ENCODE data around the gene ADAMTS12.
"Not testable (repeated sequence)": the region's sequence is repeated elsewhere in the genome, so short reads cannot be mapped to it uniquely, and the experiment has no call there.

Gene ADAMTS12

GRCh38 chr5:33931136-33931535 lies 39.3 kb upstream of the ADAMTS12 start:
- H3K27ac ChIP-seq (ENCODE audit: low read length), result peak overlapping the region; percentile 33
- peaks cover 11% of the 10 kb centered on the region for H3K27me3 ChIP-seq (ENCODE audit: insufficient read depth, low read length)
- H3K36me3 ChIP-seq (ENCODE audit: insufficient read depth, low read depth, low read length), result no peaks in the 10 kb centered on the region
- no peaks in the 10 kb centered on the region for H3K9me3 ChIP-seq (ENCODE audit: insufficient read depth, low read depth, low read length)
- no peak overlapping the region for H3K4me3 ChIP-seq (ENCODE audit: low read length)
- peak overlapping the region; percentile 31; the same call in 1 of the 2 replicates for H3K9ac ChIP-seq (ENCODE audit: low read depth, low read length)
- H3K4me1 ChIP-seq (ENCODE audit: insufficient read depth, low read length), result peaks cover 35% of the 10 kb centered on the region

DNA sequence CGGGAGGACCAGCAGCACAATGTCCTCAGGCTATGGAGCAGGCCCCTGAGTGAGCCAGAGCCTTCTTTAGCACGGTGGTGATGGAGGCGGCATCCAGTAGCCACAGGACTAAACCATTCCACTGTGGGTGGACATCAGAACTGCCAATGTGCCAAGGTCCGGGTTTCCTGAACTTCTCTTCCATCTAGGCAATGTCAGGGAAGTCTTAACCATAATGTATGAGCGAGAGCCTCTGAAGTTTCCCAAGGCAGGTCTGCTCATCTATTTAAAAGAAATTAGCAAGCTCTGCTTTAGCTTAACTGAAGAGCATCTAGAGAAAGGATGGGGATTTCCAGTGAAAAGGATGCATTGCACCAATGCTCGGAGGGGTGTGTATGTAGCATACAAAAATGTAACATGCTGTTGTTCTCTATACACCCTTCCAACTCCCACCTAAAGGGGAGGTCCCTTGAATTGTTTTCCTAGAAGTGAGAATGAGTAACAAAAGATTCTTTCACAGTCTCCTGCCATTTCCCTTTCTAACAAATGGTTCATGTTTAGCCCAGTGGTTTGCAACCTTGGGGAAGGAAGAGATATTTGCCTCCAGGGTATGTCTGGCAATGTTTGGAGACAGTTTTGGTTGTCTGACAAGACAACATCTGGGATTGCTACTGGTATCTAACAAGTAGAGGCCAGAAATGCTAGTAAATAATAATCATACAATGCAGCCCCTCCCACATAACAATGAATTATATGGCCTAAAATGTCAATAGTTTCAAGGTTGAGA lies 38.3 kb upstream of the ADAMTS12 start:
- Histone ChIP-seq H3K27me3 (ENCODE audit: insufficient read depth, low read length) (peaks cover under 1% of the 10 kb centered on the region; the same call in 1 of the 2 replicates), H3K4me3 (ENCODE audit: low read length) (no peak overlapping the region)

GRCh38 chr5:33928283-33928682 lies 36.5 kb upstream of the ADAMTS12 start:
- Histone ChIP-seq H3K27me3 (ENCODE audit: insufficient read depth, low read length) (no peaks in the 10 kb centered on the region), H3K27ac (ENCODE audit: low read length) (no peak overlapping the region), H3K36me3 (ENCODE audit: insufficient read depth, low read depth, low read length) (no peaks in the 10 kb centered on the region), H3K4me3 (ENCODE audit: low read length) (peak overlapping the region; percentile 0; the same call in 1 of the 2 replicates), H3K9ac (ENCODE audit: low read depth, low read length) (no peak overlapping the region), H3K9me3 (ENCODE audit: insufficient read depth, low read depth, low read length) (no peaks in the 10 kb centered on the region), H3K4me1 (ENCODE audit: insufficient read depth, low read length) (peaks cover 35% of the 10 kb centered on the region)

More for the DNA sequence above, 38.3 kb upstream of the ADAMTS12 start:
- peaks cover 35% of the 10 kb centered on the region for H3K4me1 ChIP-seq (ENCODE audit: insufficient read depth, low read length)
- no peak overlapping the region for H3K27ac ChIP-seq (ENCODE audit: low read length)
- H3K9ac ChIP-seq (ENCODE audit: low read depth, low read length), result no peak overlapping the region; the same call in 1 of the 2 replicates
- H3K36me3 ChIP-seq (ENCODE audit: insufficient read depth, low read depth, low read length), result no peaks in the 10 kb centered on the region
- no peaks in the 10 kb centered on the region for H3K9me3 ChIP-seq (ENCODE audit: insufficient read depth, low read depth, low read length)

GRCh38 chr5:33927685-33928084 lies 35.9 kb upstream of the ADAMTS12 start:
- H3K36me3 ChIP-seq (ENCODE audit: insufficient read depth, low read depth, low read length), result no peaks in the 10 kb centered on the region
- H3K9me3 ChIP-seq (ENCODE audit: insufficient read depth, low read depth, low read length), result no peaks in the 10 kb centered on the region
- H3K4me3 ChIP-seq (ENCODE audit: low read length), result peak overlapping the region; percentile 0; the same call in 1 of the 2 replicates
- peaks cover 35% of the 10 kb centered on the region for H3K4me1 ChIP-seq (ENCODE audit: insufficient read depth, low read length)
- H3K27me3 ChIP-seq (ENCODE audit: insufficient read depth, low read length), result no peaks in the 10 kb centered on the region
- no peak overlapping the region for H3K27ac ChIP-seq (ENCODE audit: low read length)
- H3K9ac ChIP-seq (ENCODE audit: low read depth, low read length), result no peak overlapping the region

GRCh38 chr5:33925278-33925677 lies 33.5 kb upstream of the ADAMTS12 start:
- H3K27ac ChIP-seq (ENCODE audit: low read length), result no peak overlapping the region
- no peaks in the 10 kb centered on the region for H3K9me3 ChIP-seq (ENCODE audit: insufficient read depth, low read depth, low read length)
- H3K9ac ChIP-seq (ENCODE audit: low read depth, low read length), result no peak overlapping the region
- H3K27me3 ChIP-seq (ENCODE audit: insufficient read depth, low read length), result no peaks in the 10 kb centered on the region
- H3K36me3 ChIP-seq (ENCODE audit: insufficient read depth, low read depth, low read length), result no peaks in the 10 kb centered on the region
- H3K4me3 ChIP-seq (ENCODE audit: low read length), result no peak overlapping the region
- peaks cover 19% of the 10 kb centered on the region for H3K4me1 ChIP-seq (ENCODE audit: insufficient read depth, low read length)

- H3K27me3 ChIP-seq (ENCODE audit: insufficient read depth, low read length), result no peaks in the 10 kb centered on the region
- H3K36me3 ChIP-seq (ENCODE audit: insufficient read depth, low read depth, low read length), result no peaks in the 10 kb centered on the region
- no peak overlapping the region for H3K4me3 ChIP-seq (ENCODE audit: low read length)
- no peak overlapping the region for H3K27ac ChIP-seq (ENCODE audit: low read length)
- no peak overlapping the region for H3K9ac ChIP-seq (ENCODE audit: low read depth, low read length)
- H3K9me3 ChIP-seq (ENCODE audit: insufficient read depth, low read depth, low read length), result no peaks in the 10 kb centered on the region; the same call in 1 of the 2 replicates
- no peaks in the 10 kb centered on the region for H3K4me1 ChIP-seq (ENCODE audit: insufficient read depth, low read length)
Observed at GRCh38 chr5:33921002-33921401, 29.2 kb upstream of the ADAMTS12 start.

- H3K36me3 ChIP-seq (ENCODE audit: insufficient read depth, low read depth, low read length); H3K9ac ChIP-seq (ENCODE audit: low read depth, low read length); H3K4me1 ChIP-seq (ENCODE audit: insufficient read depth, low read length); H3K27ac ChIP-seq (ENCODE audit: low read length); H3K27me3 ChIP-seq (ENCODE audit: insufficient read depth, low read length); H3K9me3 ChIP-seq (ENCODE audit: insufficient read depth, low read depth, low read length); H3K4me3 ChIP-seq (ENCODE audit: low read length): not testable (repeated sequence)
Observed at GRCh38 chr5:33914844-33915243, 23.1 kb upstream of the ADAMTS12 start.

DNA sequence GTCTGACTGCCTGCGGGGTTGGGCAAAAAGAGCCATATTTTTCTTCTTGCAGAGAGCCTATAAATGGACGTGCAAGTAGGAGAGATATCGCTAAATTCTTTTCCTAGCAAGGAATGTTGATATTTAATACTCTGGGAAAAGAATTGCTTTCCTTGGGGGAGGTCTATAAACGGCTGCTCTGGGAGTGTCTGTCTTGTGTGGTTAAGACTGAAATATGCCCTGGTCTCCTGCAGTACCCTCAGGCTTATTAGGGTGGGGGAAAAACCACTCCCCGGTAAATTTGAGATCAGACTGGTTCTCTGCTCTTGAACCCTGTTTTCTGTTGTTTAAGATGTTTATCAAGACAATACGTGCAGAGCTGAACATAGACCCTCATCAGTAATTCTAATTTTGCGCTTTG lies 14.5 kb upstream of the ADAMTS12 start:
- H3K9ac ChIP-seq (ENCODE audit: low read depth, low read length); H3K36me3 ChIP-seq (ENCODE audit: insufficient read depth, low read depth, low read length); H3K4me1 ChIP-seq (ENCODE audit: insufficient read depth, low read length); H3K27me3 ChIP-seq (ENCODE audit: insufficient read depth, low read length); H3K4me3 ChIP-seq (ENCODE audit: low read length); H3K27ac ChIP-seq (ENCODE audit: low read length): not testable (repeated sequence)
- peaks cover 21% of the 10 kb centered on the region for H3K9me3 ChIP-seq (ENCODE audit: insufficient read depth, low read depth, low read length)

GRCh38 chr5:33905381-33905780 lies 13.6 kb upstream of the ADAMTS12 start:
- Histone ChIP-seq H3K36me3 (ENCODE audit: insufficient read depth, low read depth, low read length) (no peaks in the 10 kb centered on the region), H3K9ac (ENCODE audit: low read depth, low read length) (no peak overlapping the region), H3K27me3 (ENCODE audit: insufficient read depth, low read length) (no peaks in the 10 kb centered on the region), H3K9me3 (ENCODE audit: insufficient read depth, low read depth, low read length) (peaks cover 21% of the 10 kb centered on the region), H3K27ac (ENCODE audit: low read length) (no peak overlapping the region), H3K4me1 (ENCODE audit: insufficient read depth, low read length) (no peaks in the 10 kb centered on the region), H3K4me3 (ENCODE audit: low read length) (no peak overlapping the region)

DNA sequence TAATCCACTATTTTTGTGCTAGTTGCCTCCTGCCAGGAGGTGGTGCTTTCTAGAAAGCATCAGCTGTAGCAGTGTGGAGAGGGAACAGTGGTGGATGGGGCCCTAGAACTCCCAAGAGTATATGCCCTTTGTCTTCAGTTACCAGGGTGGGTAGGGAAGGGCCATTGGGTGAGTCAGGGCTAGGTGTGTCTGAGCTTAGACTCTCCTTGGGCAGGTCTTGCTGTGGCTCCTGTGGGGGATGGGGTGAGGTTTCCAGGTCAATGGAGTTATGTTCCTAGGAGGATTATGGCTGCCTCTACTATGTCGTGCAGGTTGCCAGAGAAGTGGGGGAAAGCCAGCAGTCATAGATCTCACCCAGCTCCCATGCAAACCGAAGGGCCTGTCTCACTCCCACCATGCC lies 11.3 kb upstream of the ADAMTS12 start:
- no peak overlapping the region for H3K9ac ChIP-seq (ENCODE audit: low read depth, low read length)
- peaks cover 21% of the 10 kb centered on the region for H3K9me3 ChIP-seq (ENCODE audit: insufficient read depth, low read depth, low read length)
- H3K4me1 ChIP-seq (ENCODE audit: insufficient read depth, low read length), result no peaks in the 10 kb centered on the region
- H3K4me3 ChIP-seq (ENCODE audit: low read length), result no peak overlapping the region
- no peak overlapping the region for H3K27ac ChIP-seq (ENCODE audit: low read length)
- no peaks in the 10 kb centered on the region for H3K27me3 ChIP-seq (ENCODE audit: insufficient read depth, low read length)
- H3K36me3 ChIP-seq (ENCODE audit: insufficient read depth, low read depth, low read length), result no peaks in the 10 kb centered on the region

GRCh38 chr5:33901156-33901555 lies 9.4 kb upstream of the ADAMTS12 start:
- H3K9ac ChIP-seq (ENCODE audit: low read depth, low read length), result no peak overlapping the region
- no peak overlapping the region for H3K4me3 ChIP-seq (ENCODE audit: low read length)
- no peaks in the 10 kb centered on the region for H3K36me3 ChIP-seq (ENCODE audit: insufficient read depth, low read depth, low read length)
- no peaks in the 10 kb centered on the region for H3K27me3 ChIP-seq (ENCODE audit: insufficient read depth, low read length)
- H3K9me3 ChIP-seq (ENCODE audit: insufficient read depth, low read depth, low read length), result peaks cover 5% of the 10 kb centered on the region
- H3K4me1 ChIP-seq (ENCODE audit: insufficient read depth, low read length), result no peaks in the 10 kb centered on the region
- no peak overlapping the region for H3K27ac ChIP-seq (ENCODE audit: low read length)

DNA sequence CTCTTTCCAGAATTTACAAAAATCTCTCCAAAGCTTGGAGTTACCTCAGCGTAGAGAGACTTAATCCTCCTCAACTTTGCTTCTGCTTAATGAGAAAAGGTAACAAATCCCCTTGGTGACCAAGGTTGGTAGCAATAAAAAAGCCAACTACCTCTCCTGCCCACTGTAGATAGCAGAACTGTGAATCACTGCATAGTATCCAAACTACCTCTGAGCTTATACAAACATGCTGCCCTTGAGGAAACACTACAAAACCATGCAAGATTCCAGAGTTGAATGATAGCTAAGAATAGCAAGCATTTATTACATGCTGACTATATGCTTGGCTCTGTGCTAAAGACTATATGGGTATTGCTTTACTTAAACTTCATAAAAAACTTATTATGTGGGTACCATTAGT lies 2.8 kb upstream of the ADAMTS12 start:
- H3K4me3 ChIP-seq (ENCODE audit: low read length), result no peak overlapping the region
- H3K36me3 ChIP-seq (ENCODE audit: insufficient read depth, low read depth, low read length), result no peaks in the 10 kb centered on the region
- no peak overlapping the region for H3K9ac ChIP-seq (ENCODE audit: low read depth, low read length)
- no peak overlapping the region for H3K27ac ChIP-seq (ENCODE audit: low read length)
- peaks cover 21% of the 10 kb centered on the region for H3K27me3 ChIP-seq (ENCODE audit: insufficient read depth, low read length)
- no peaks in the 10 kb centered on the region for H3K9me3 ChIP-seq (ENCODE audit: insufficient read depth, low read depth, low read length)
- H3K4me1 ChIP-seq (ENCODE audit: insufficient read depth, low read length), result peaks cover 20% of the 10 kb centered on the region

Measured in iPS-20b (cell line).